Measurements from ENCODE around the gene LIMK1. TPM values are rescaled to one million over a fixed set of nuclear protein-coding genes. Genes with fewer than 3 reads are reported as not detected.

The LIMK1 gene
- total and polyA plus RNA-seq, 2 of the 4 experiments (the other 2 are of a cell fraction), result 25.8 to 48.0 TPM

GRCh38 chr7:74106846-74107245 is 23.2 kb downstream of the LIMK1 start:
- Histone ChIP-seq H3K9me1 (ENCODE audit: insufficient read depth, low read length) (no peaks in the 10 kb centered on the region), H3K9ac (ENCODE audit: low read depth, low read length) (no peak overlapping the region), H4K91ac (ENCODE audit: insufficient read depth, low read depth, low read length) (no peak overlapping the region), H2AK9ac (replicated peaks; ENCODE audit: low read depth, low read length, poor library complexity) (no peak overlapping the region), H2AK5ac (ENCODE audit: low read depth, low read length) (no peak overlapping the region), H4K8ac (ENCODE audit: low read depth in 2 of 2, low read length in 2 of 2) (no peak overlapping the region), H3K14ac (replicated peaks; ENCODE audit: low read depth, low read length) (no peak overlapping the region), H3K4ac (ENCODE audit: low read depth, low read length) (no peak overlapping the region), H2AFZ (replicated peaks; ENCODE audit: low read length, poor library complexity) (no peak overlapping the region), H2BK120ac (ENCODE audit: low read depth, low read length) (no peak overlapping the region), H3K9me3 (ENCODE audit: control insufficient read depth, insufficient read depth, low read length) (no peaks in the 10 kb centered on the region), H2BK20ac (ENCODE audit: low read depth, low read length) (no peak overlapping the region), H3K4me1 (ENCODE audit: control insufficient read depth, insufficient read depth, low read length) (peaks cover 3% of the 10 kb centered on the region; the same call in 1 of the 2 replicates), H3K27ac (ENCODE audit: insufficient read depth, low read length) (no peak overlapping the region), H3K4me3 (ENCODE audit: insufficient read depth, low read depth, low read length) (no peak overlapping the region), H2BK5ac (ENCODE audit: low read depth, low read length, poor library complexity, severe bottlenecking) (no peak overlapping the region), H4K20me1 (ENCODE audit: insufficient read depth, low read length) (no peaks in the 10 kb centered on the region; the same call in none of the 2 replicates), H3K4me2 (ENCODE audit: low read depth, low read length) (no peak overlapping the region), H2BK15ac (ENCODE audit: low read depth, low read length) (no peak overlapping the region), H3K79me1 (ENCODE audit: low read depth in 1 of 2, low read length in 2 of 2) (peaks cover 8 to 19% of the 10 kb centered on the region in 2 experiments; a peak in 3 of 4 replicates), H3K18ac (ENCODE audit: low read depth, low read length) (no peak overlapping the region), H4K5ac (ENCODE audit: low read depth, low read length) (no peak overlapping the region), H3K36me3 (ENCODE audit: control insufficient read depth, insufficient read depth, low read length) (peaks cover 48% of the 10 kb centered on the region), H3K27me3 (ENCODE audit: control insufficient read depth, insufficient read depth, low read length) (no peaks in the 10 kb centered on the region), H3K23ac (ENCODE audit: low read depth, low read length) (no peak overlapping the region), H3K56ac (ENCODE audit: extremely low read depth, insufficient read depth, low read length) (no peak overlapping the region)
- in situ Hi-C loops (cut with MboI; ENCODE audit: low sequenced_read_pairs), result no loop called here
- ChIA-PET POLR2A (ENCODE audit: unreplicated experiment) (no interaction called here), CTCF (no interaction called here)
- TF ChIP-seq RCOR1 (IDR thresholded peaks at IDR 0.05; ENCODE audit: insufficient replicate concordance, low read length) (no peak), MAFK (IDR thresholded peaks at IDR 0.05; ENCODE audit: low read depth, low read length) (no peak), RFX5 (IDR thresholded peaks at IDR 0.05; ENCODE audit: low read depth, low read length) (no peak), ELK1 (IDR thresholded peaks at IDR 0.05; ENCODE audit: borderline replicate concordance, low read depth, low read length) (no peak), FOS (IDR thresholded peaks at IDR 0.05; ENCODE audit: low read depth, low read length) (no peak), SMC3 (IDR thresholded peaks at IDR 0.05; ENCODE audit: low read depth, low read length) (no peak), MAZ (IDR thresholded peaks at IDR 0.05; ENCODE audit: borderline replicate concordance, low read depth, low read length) (no peak), CEBPB (IDR thresholded peaks at IDR 0.05; ENCODE audit: low read depth, low read length) (no peak), POLR2A (IDR thresholded peaks at IDR 0.05; ENCODE audit: low read depth, low read length) (no peak), RAD21 (IDR thresholded peaks at IDR 0.05; ENCODE audit: low read length) (no peak), NFE2L2 (IDR thresholded peaks at IDR 0.05; ENCODE audit: low read depth, low read length) (no peak)
- dilution Hi-C loops (cut with HindIII; ENCODE audit: low sequenced_read_pairs, unreplicated experiment), result no loop called here
- no peak for ATAC-seq (ENCODE audit: low read depth)
- 97% methylated on average over 10 of the region's 18 CpGs; no CpG with 5 or more reads in 1 of the 2 experiments for WGBS, 2 experiments (ENCODE audit: extremely low coverage in 2 of 2, insufficient read length in 1 of 2)
- no peak for DNase-seq
- BruUV-seq (replicated peaks), result no TSS peak
- intact Hi-C loops (cut with micrococcal nuclease), result no loop called here

Data from IMR-90 (cell line).